ENCODE data around the gene RASSF8. TPM values are rescaled to one million over a fixed set of nuclear protein-coding genes. Genes with fewer than 3 reads are reported as not detected.
A peak's percentile ranks its signal among the peaks of the same experiment; 100 is the strongest.

The RASSF8 gene
- total RNA-seq, 1 donor from 2014 or later: 50.5 TPM

- H3K9me3 Mint-ChIP-seq: no peaks in the 10 kb centered on the region
- DNase-seq (ENCODE audit: low read depth, low spot score): no peak
- no peaks in the 10 kb centered on the region for H3K36me3 Mint-ChIP-seq (ENCODE audit: low read depth)
- no peak for TF ChIP-seq CTCF (conservative IDR thresholded peaks at IDR 0.05)
- H3K27ac Mint-ChIP-seq (ENCODE audit: unreplicated experiment): no peak overlapping the region
- no peak overlapping the region for H3K4me3 Mint-ChIP-seq
- H3K4me1 Mint-ChIP-seq: peaks cover 69% of the 10 kb centered on the region
- no peaks in the 10 kb centered on the region for H3K27me3 Mint-ChIP-seq (ENCODE audit: low read depth)
Measured at GRCh38 chr12:25993901-25994651, 35.6 kb downstream of the RASSF8 start.

- H3K27ac Mint-ChIP-seq (ENCODE audit: unreplicated experiment): no peak overlapping the region
- DNase-seq (ENCODE audit: low read depth, low spot score): no peak
- peaks cover 65% of the 10 kb centered on the region for H3K4me1 Mint-ChIP-seq
- no peak overlapping the region for H3K4me3 Mint-ChIP-seq
- H3K36me3 Mint-ChIP-seq (ENCODE audit: low read depth): no peaks in the 10 kb centered on the region
- no peaks in the 10 kb centered on the region for H3K9me3 Mint-ChIP-seq
- no peak for TF ChIP-seq CTCF (conservative IDR thresholded peaks at IDR 0.05)
- no peaks in the 10 kb centered on the region for H3K27me3 Mint-ChIP-seq (ENCODE audit: low read depth)
Measured at GRCh38 chr12:25994901-25995625, 36.6 kb downstream of the RASSF8 start.

- peaks cover 69% of the 10 kb centered on the region for H3K4me1 Mint-ChIP-seq
Measured at GRCh38 chr12:25995906-25996305, 37.4 kb downstream of the RASSF8 start.

GRCh38 chr12:25996677-25997076, 38.2 kb downstream of the RASSF8 start:
- Mint-ChIP-seq H3K27ac (ENCODE audit: unreplicated experiment) (peak overlapping the region; percentile 47), H3K9me3 (no peaks in the 10 kb centered on the region), H3K4me1 (peaks cover 70% of the 10 kb centered on the region), H3K36me3 (ENCODE audit: low read depth) (peaks cover 4% of the 10 kb centered on the region), H3K4me3 (no peak overlapping the region), H3K27me3 (ENCODE audit: low read depth) (no peaks in the 10 kb centered on the region)
- no peak for TF ChIP-seq CTCF (conservative IDR thresholded peaks at IDR 0.05)
- no peak for DNase-seq (ENCODE audit: low read depth, low spot score)

More at GRCh38 chr12:25995906-25996305, 37.4 kb downstream of the RASSF8 start:
- no peak overlapping the region for H3K27ac Mint-ChIP-seq (ENCODE audit: unreplicated experiment)
- TF ChIP-seq CTCF (conservative IDR thresholded peaks at IDR 0.05): no peak
- H3K27me3 Mint-ChIP-seq (ENCODE audit: low read depth): no peaks in the 10 kb centered on the region
- no peak overlapping the region for H3K4me3 Mint-ChIP-seq
- DNase-seq (ENCODE audit: low read depth, low spot score): no peak
- peaks cover 2% of the 10 kb centered on the region for H3K36me3 Mint-ChIP-seq (ENCODE audit: low read depth)
- H3K9me3 Mint-ChIP-seq: no peaks in the 10 kb centered on the region

- peaks cover 64% of the 10 kb centered on the region for H3K4me1 Mint-ChIP-seq
- no peak for TF ChIP-seq CTCF (conservative IDR thresholded peaks at IDR 0.05)
- H3K4me3 Mint-ChIP-seq: peak overlapping the region; percentile 55
- H3K36me3 Mint-ChIP-seq (ENCODE audit: low read depth): peaks cover 5% of the 10 kb centered on the region
- H3K27me3 Mint-ChIP-seq (ENCODE audit: low read depth): no peaks in the 10 kb centered on the region
- H3K27ac Mint-ChIP-seq (ENCODE audit: unreplicated experiment): peak overlapping the region; percentile 95
- DNase-seq (ENCODE audit: low read depth, low spot score): no peak
- no peaks in the 10 kb centered on the region for H3K9me3 Mint-ChIP-seq
Measured at GRCh38 chr12:25997201-25997963, 38.9 kb downstream of the RASSF8 start.
